GM12872 (cell line): ENCODE measurements around the gene CD209.

Experiments used
- CTCF ChIP-seq: IDR thresholded peaks from 3 replicates; pipeline ENCODE4 v1.5.1; 2011; ENCODE audit warnings: low read depth, mild to moderate bottlenecking, low read length, moderate library complexity; ENCODE audit not compliant: insufficient read depth

Gene CD209

GRCh38 chr19:7725791-7726190, 21.5 kb downstream of the CD209 start:
- no peak for TF ChIP-seq CTCF

- TF ChIP-seq CTCF = no peak
These were observed 25.1 kb downstream of the CD209 start for GRCh38 chr19:7722231-7722651.

GRCh38 chr19:7720351-7720750, 27.0 kb downstream of the CD209 start:
- no peak for TF ChIP-seq CTCF

GRCh38 chr19:7718668-7719067, 28.7 kb downstream of the CD209 start:
- no peak for TF ChIP-seq CTCF

GRCh38 chr19:7716762-7717161, 30.6 kb downstream of the CD209 start:
- TF ChIP-seq CTCF = no peak

GRCh38 chr19:7715671-7716070, 31.7 kb downstream of the CD209 start:
- no peak for TF ChIP-seq CTCF

GRCh38 chr19:7710616-7711015, 36.7 kb downstream of the CD209 start:
- no peak for TF ChIP-seq CTCF

- TF ChIP-seq CTCF = no peak
These were observed 37.3 kb downstream of the CD209 start for GRCh38 chr19:7709932-7710460.
